GM12878 (cell line): ENCODE measurements around the gene FAM53B. TPM values are rescaled to one million over a fixed set of nuclear protein-coding genes. Genes with fewer than 3 reads are reported as not detected.

ENCODE experiments used
- CHD1 ChIP-seq: IDR thresholded peaks from 2 replicates; pipeline ENCODE4 v1.6.1; 2012; ENCODE audit warnings: low read depth, low read length, improper control_type of control experiment
- EP300 ChIP-seq, 2 experiments: fragments of 150-350 bp in 1 of 2; IDR thresholded peaks; 2 replicates each; pipeline ENCODE4 v1.6.1; 2011 to 2012; ENCODE audit warnings: low read depth in 2 of 2, low read length in 2 of 2, borderline replicate concordance in 1 of 2, improper control_type of control experiment in 1 of 2, inconsistent platforms in 1 of 2; ENCODE audit not compliant: control insufficient read depth in 1 of 2
- KAT2A ChIP-seq: conservative IDR thresholded peaks from 2 replicates; pipeline ENCODE4 v1.6.1; 2011; ENCODE audit warnings: low read depth, low read length; ENCODE audit not compliant: control insufficient read depth
- MEF2B ChIP-seq: fragments of 450-650 bp; IDR thresholded peaks from 2 replicates; pipeline ENCODE4 v1.6.1; 2018; ENCODE audit warnings: mild to moderate bottlenecking, moderate library complexity; ENCODE audit not compliant: partially characterized antibody, poor library complexity, severe bottlenecking
- NBN ChIP-seq: fragments of 450-650 bp; IDR thresholded peaks from 2 replicates; pipeline ENCODE4 v1.6.1; 2016
- NR2C2 ChIP-seq: IDR thresholded peaks from 2 replicates; pipeline ENCODE4 v1.6.1; 2011; ENCODE audit warnings: borderline replicate concordance, low read depth; ENCODE audit not compliant: control insufficient read depth, insufficient read length
- PAX8 ChIP-seq: fragments of 450-650 bp; IDR thresholded peaks from 2 replicates; pipeline ENCODE4 v1.6.1; 2017; ENCODE audit warnings: mild to moderate bottlenecking, moderate library complexity
- PML ChIP-seq: IDR thresholded peaks from 2 replicates; pipeline ENCODE4 v1.6.1; 2012; ENCODE audit warnings: low read length, inconsistent platforms
- RAD21 ChIP-seq: IDR thresholded peaks from 2 replicates; pipeline ENCODE4 v1.6.1; 2011; ENCODE audit warnings: mild to moderate bottlenecking, low read depth, low read length, moderate library complexity; ENCODE audit not compliant: insufficient read depth
- RB1 ChIP-seq: fragments of 450-650 bp; formaldehyde crosslinking; IDR thresholded peaks from 2 replicates; pipeline ENCODE4 v1.6.1; 2017; ENCODE audit warnings: mild to moderate bottlenecking, borderline replicate concordance
- SMARCA5 ChIP-seq: fragments of 450-650 bp; IDR thresholded peaks from 2 replicates; pipeline ENCODE4 v1.6.1; 2017; ENCODE audit warnings: mild to moderate bottlenecking
- SREBF1 ChIP-seq: IDR thresholded peaks from 2 replicates; pipeline ENCODE4 v1.6.1; 2012; ENCODE audit warnings: mild to moderate bottlenecking, low read length
- STAT1 ChIP-seq: fragments of 450-650 bp; conservative IDR thresholded peaks from 2 replicates; pipeline ENCODE4 v1.6.1; 2014; ENCODE audit warnings: antibody characterized with exemption, mild to moderate bottlenecking
- SUPT20H ChIP-seq: IDR thresholded peaks from 2 replicates; pipeline ENCODE4 v1.6.1; 2011; ENCODE audit warnings: low read depth, mild to moderate bottlenecking, low read length, moderate library complexity, borderline replicate concordance; ENCODE audit not compliant: control insufficient read depth
- ZNF622 ChIP-seq: fragments of 450-650 bp; IDR thresholded peaks from 2 replicates; pipeline ENCODE4 v1.6.1; 2017; ENCODE audit warnings: mild to moderate bottlenecking, inconsistent platforms
- ZSCAN29 ChIP-seq: fragments of 450-650 bp; IDR thresholded peaks from 2 replicates; pipeline ENCODE4 v1.6.1; 2017; ENCODE audit warnings: mild to moderate bottlenecking, moderate library complexity
- polyA plus RNA-seq, 11 experiments: library from polyadenylated mRNA; depleted of rRNA in 4 of 11; unstranded in 6 of 11; stranded (reverse) in 5 of 11; fragments of >200 nt; fragmentation: Nextera tagmentation in 4 of 11; fragmentation: Illumina TruSeq in 1 of 11; extraction: Ambion mirVana in 4 of 11; extraction: Trizol in 1 of 11; gene quantifications; 1 replicate in 1 of 11; 2 replicates in 10 of 11; pipeline versions ENCODE4 v1.2.1 to v1.2.3, GENCODE V29; 2011 to 2016; ENCODE audit warnings: inconsistent platforms in 2 of 11, missing spikeins in 2 of 11, low read depth in 1 of 11
- total RNA-seq, 4 experiments: library from RNA; depleted of rRNA in 3 of 4; stranded (reverse); fragments of >200 nt in 3 of 4; fragmentation: Illumina TruSeq in 1 of 4; extraction: Trizol in 1 of 4; gene quantifications; 2 replicates each; pipeline versions ENCODE4 v1.2.1 to v1.2.3, GENCODE V29; 2013 to 2021
- TF ChIP-seq, protein P1 (sequence below): fragments of 450-650 bp; IDR thresholded peaks from 2 replicates; pipeline ENCODE4 v1.6.1; 2016; ENCODE audit warnings: mild to moderate bottlenecking, moderate library complexity, borderline replicate concordance
- TF ChIP-seq, protein P2 (sequence below): fragments of 450-650 bp; conservative IDR thresholded peaks from 2 replicates; pipeline ENCODE4 v1.6.1; 2017; ENCODE audit warnings: mild to moderate bottlenecking, moderate library complexity
- TF ChIP-seq, protein P3 (sequence below): fragments of 450-650 bp; IDR thresholded peaks from 2 replicates; pipeline ENCODE4 v1.6.1; 2018; ENCODE audit warnings: mild to moderate bottlenecking, low read depth, moderate library complexity; ENCODE audit not compliant: partially characterized antibody
- TF ChIP-seq, protein P4 (sequence below): fragments of 450-650 bp; IDR thresholded peaks from 2 replicates; pipeline ENCODE4 v1.6.1; 2016; ENCODE audit warnings: mild to moderate bottlenecking

The FAM53B gene
- total and polyA plus RNA-seq, 10 of the 15 experiments (the other 5 are each of a cell fraction or from before 2014, with no cell fraction given): 0.05 to 26.3 (median 8.1) TPM

DNA sequence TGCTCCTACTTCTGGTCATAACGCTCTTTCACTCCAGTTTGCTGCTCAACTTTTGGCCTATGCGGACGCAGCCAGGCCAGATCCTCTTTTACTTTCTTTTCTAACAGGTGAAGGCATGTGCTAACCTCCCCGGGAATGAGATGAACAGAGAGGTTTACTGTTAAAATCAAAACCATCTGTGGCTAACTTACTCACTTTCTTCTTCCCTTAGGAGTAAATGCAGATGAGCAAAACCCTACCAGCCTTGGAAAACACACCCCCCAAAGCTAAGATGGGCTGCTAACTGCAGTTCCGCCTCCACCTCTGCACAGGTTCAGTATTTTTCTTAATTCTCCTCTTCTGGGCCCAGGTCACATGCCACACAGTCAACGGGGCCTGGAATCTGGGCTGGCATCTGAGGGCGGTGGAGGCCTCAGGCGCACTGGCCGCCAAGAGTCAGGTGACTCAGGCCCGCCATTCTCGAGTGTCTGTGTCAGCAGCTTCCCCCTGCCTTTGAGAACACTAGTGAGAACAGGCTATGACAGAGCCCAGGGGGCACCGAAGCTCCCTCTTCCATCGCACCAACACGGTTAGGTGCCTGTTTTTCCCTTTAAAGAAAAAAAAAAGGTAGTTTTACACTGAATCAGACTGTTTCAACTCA, 11.1 kb downstream of the FAM53B start (continued):
- TF ChIP-seq PAX8 (no peak), SREBF1 (no peak), KAT2A (no peak), STAT1 (no peak), NR2C2 (no peak), NBN (peak; percentile 75), RAD21 (no peak), SMARCA5 (no peak), CHD1 (no peak), PML (no peak), MEF2B (peak; percentile 41), RB1 (peak; percentile 21; the same call in 1 of the 2 replicates), EP300 (IDR thresholded peaks at IDR 0.05; ENCODE audit: borderline replicate concordance in 1 of 2, control insufficient read depth in 1 of 2, low read depth in 2 of 2, low read length in 2 of 2) (no peak), ZNF622 (no peak), SUPT20H (no peak), ZSCAN29 (no peak)
- TF ChIP-seq, protein P1, sequence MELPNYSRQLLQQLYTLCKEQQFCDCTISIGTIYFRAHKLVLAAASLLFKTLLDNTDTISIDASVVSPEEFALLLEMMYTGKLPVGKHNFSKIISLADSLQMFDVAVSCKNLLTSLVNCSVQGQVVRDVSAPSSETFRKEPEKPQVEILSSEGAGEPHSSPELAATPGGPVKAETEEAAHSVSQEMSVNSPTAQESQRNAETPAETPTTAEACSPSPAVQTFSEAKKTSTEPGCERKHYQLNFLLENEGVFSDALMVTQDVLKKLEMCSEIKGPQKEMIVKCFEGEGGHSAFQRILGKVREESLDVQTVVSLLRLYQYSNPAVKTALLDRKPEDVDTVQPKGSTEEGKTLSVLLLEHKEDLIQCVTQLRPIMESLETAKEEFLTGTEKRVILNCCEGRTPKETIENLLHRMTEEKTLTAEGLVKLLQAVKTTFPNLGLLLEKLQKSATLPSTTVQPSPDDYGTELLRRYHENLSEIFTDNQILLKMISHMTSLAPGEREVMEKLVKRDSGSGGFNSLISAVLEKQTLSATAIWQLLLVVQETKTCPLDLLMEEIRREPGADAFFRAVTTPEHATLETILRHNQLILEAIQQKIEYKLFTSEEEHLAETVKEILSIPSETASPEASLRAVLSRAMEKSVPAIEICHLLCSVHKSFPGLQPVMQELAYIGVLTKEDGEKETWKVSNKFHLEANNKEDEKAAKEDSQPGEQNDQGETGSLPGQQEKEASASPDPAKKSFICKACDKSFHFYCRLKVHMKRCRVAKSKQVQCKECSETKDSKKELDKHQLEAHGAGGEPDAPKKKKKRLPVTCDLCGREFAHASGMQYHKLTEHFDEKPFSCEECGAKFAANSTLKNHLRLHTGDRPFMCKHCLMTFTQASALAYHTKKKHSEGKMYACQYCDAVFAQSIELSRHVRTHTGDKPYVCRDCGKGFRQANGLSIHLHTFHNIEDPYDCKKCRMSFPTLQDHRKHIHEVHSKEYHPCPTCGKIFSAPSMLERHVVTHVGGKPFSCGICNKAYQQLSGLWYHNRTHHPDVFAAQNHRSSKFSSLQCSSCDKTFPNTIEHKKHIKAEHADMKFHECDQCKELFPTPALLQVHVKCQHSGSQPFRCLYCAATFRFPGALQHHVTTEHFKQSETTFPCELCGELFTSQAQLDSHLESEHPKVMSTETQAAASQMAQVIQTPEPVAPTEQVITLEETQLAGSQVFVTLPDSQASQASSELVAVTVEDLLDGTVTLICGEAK: no peak
- TF ChIP-seq, protein P2, sequence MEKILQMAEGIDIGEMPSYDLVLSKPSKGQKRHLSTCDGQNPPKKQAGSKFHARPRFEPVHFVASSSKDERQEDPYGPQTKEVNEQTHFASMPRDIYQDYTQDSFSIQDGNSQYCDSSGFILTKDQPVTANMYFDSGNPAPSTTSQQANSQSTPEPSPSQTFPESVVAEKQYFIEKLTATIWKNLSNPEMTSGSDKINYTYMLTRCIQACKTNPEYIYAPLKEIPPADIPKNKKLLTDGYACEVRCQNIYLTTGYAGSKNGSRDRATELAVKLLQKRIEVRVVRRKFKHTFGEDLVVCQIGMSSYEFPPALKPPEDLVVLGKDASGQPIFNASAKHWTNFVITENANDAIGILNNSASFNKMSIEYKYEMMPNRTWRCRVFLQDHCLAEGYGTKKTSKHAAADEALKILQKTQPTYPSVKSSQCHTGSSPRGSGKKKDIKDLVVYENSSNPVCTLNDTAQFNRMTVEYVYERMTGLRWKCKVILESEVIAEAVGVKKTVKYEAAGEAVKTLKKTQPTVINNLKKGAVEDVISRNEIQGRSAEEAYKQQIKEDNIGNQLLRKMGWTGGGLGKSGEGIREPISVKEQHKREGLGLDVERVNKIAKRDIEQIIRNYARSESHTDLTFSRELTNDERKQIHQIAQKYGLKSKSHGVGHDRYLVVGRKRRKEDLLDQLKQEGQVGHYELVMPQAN: no peak; the same call in 1 of the 2 replicates
- TF ChIP-seq, protein P3, sequence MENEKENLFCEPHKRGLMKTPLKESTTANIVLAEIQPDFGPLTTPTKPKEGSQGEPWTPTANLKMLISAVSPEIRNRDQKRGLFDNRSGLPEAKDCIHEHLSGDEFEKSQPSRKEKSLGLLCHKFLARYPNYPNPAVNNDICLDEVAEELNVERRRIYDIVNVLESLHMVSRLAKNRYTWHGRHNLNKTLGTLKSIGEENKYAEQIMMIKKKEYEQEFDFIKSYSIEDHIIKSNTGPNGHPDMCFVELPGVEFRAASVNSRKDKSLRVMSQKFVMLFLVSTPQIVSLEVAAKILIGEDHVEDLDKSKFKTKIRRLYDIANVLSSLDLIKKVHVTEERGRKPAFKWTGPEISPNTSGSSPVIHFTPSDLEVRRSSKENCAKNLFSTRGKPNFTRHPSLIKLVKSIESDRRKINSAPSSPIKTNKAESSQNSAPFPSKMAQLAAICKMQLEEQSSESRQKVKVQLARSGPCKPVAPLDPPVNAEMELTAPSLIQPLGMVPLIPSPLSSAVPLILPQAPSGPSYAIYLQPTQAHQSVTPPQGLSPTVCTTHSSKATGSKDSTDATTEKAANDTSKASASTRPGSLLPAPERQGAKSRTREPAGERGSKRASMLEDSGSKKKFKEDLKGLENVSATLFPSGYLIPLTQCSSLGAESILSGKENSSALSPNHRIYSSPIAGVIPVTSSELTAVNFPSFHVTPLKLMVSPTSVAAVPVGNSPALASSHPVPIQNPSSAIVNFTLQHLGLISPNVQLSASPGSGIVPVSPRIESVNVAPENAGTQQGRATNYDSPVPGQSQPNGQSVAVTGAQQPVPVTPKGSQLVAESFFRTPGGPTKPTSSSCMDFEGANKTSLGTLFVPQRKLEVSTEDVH: no peak
- TF ChIP-seq, protein P4, sequence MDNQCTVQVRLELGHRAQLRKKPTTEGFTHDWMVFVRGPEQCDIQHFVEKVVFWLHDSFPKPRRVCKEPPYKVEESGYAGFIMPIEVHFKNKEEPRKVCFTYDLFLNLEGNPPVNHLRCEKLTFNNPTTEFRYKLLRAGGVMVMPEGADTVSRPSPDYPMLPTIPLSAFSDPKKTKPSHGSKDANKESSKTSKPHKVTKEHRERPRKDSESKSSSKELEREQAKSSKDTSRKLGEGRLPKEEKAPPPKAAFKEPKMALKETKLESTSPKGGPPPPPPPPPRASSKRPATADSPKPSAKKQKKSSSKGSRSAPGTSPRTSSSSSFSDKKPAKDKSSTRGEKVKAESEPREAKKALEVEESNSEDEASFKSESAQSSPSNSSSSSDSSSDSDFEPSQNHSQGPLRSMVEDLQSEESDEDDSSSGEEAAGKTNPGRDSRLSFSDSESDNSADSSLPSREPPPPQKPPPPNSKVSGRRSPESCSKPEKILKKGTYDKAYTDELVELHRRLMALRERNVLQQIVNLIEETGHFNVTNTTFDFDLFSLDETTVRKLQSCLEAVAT: 0 out of 2 replicates have a peak, but pooled peaks have one; percentile 36
